GM06990 (cell line): Measurements from ENCODE around the gene WASF1.

ENCODE experiments used
- DNase-seq: peaks from one replicate; pipeline ENCODE4 v3.0.0-alpha.2; 2011; ENCODE audit not compliant: insufficient read length; ENCODE audit errors: extremely low read depth
- H3K27me3 ChIP-seq: replicated peaks from 2 replicates; pipeline ENCODE4 v1.6.0; 2011; ENCODE audit warnings: low read length; ENCODE audit not compliant: control insufficient read depth, insufficient read depth
- H3K36me3 ChIP-seq: 2 replicates; pipeline ENCODE4 v1.5.1; 2011; ENCODE audit warnings: low read length; ENCODE audit not compliant: control insufficient read depth, insufficient read depth
- H3K4me3 ChIP-seq: replicated peaks from 2 replicates; pipeline ENCODE4 v1.5.1; 2011; ENCODE audit warnings: low read depth, mild to moderate bottlenecking, control low read depth, low read length
- CTCF ChIP-seq: IDR thresholded peaks from 2 replicates; pipeline ENCODE4 v1.5.1; 2011; ENCODE audit warnings: low read length, control low read depth, mild to moderate bottlenecking, inconsistent platforms; ENCODE audit not compliant: insufficient read depth, poor library complexity, severe bottlenecking

The WASF1 gene

GRCh38 chr6:110114004-110114403, 65.5 kb downstream of the WASF1 start:
- Histone ChIP-seq H3K4me3 (no peak overlapping the region), H3K36me3 (no peaks in the 10 kb centered on the region), H3K27me3 (no peaks in the 10 kb centered on the region)
- DNase-seq = no peak
- TF ChIP-seq CTCF = no peak

GRCh38 chr6:110105296-110105695, 74.2 kb downstream of the WASF1 start:
- Histone ChIP-seq H3K4me3 (no peak overlapping the region), H3K36me3 (no peaks in the 10 kb centered on the region), H3K27me3 (no peaks in the 10 kb centered on the region)
- no peak for DNase-seq
- no peak for TF ChIP-seq CTCF

GRCh38 chr6:110103260-110103659, 76.2 kb downstream of the WASF1 start:
- Histone ChIP-seq H3K36me3 (no peaks in the 10 kb centered on the region), H3K4me3 (no peak overlapping the region), H3K27me3 (no peaks in the 10 kb centered on the region)
- peak; percentile 12 for DNase-seq
- TF ChIP-seq CTCF = no peak

GRCh38 chr6:110102411-110102810, 77.1 kb downstream of the WASF1 start:
- peak; percentile 38 for DNase-seq
- no peak for TF ChIP-seq CTCF
- no peaks in the 10 kb centered on the region for H3K27me3 ChIP-seq
- no peaks in the 10 kb centered on the region for H3K36me3 ChIP-seq
- no peak overlapping the region for H3K4me3 ChIP-seq

GRCh38 chr6:110101885-110102284, 77.6 kb downstream of the WASF1 start:
- Histone ChIP-seq H3K27me3 (no peaks in the 10 kb centered on the region), H3K4me3 (no peak overlapping the region), H3K36me3 (no peaks in the 10 kb centered on the region)
- DNase-seq = peak; percentile 61
- no peak for TF ChIP-seq CTCF

- H3K4me3 ChIP-seq = no peak overlapping the region
- no peaks in the 10 kb centered on the region for H3K36me3 ChIP-seq
- TF ChIP-seq CTCF = no peak
- no peaks in the 10 kb centered on the region for H3K27me3 ChIP-seq
- DNase-seq = no peak
Measured at GRCh38 chr6:110098511-110099116, 80.9 kb downstream of the WASF1 start.
